HCT116 (cell line): Measurements from ENCODE around the gene TNF.

Experiments
- CTCF ChIP-seq, 3 experiments: fragments of 200-600 bp in 1 of 3; sonication (generic) in 1 of 3; IDR thresholded peaks in 2 of 3; conservative IDR thresholded peaks in 1 of 3; 2 replicates each; pipeline ENCODE4 v1.5.1; 2012 to 2017; ENCODE audit warnings: low read depth in 2 of 3, low read length in 2 of 3, antibody characterized with exemption in 1 of 3, borderline replicate concordance in 1 of 3, control low read depth in 1 of 3, mild to moderate bottlenecking in 1 of 3, mixed read lengths in 1 of 3, mixed run types in 1 of 3, moderate library complexity in 1 of 3; ENCODE audit not compliant: insufficient read depth in 1 of 3
- JUND ChIP-seq: IDR thresholded peaks from 2 replicates; pipeline ENCODE4 v1.6.1; 2012
- POLR2A ChIP-seq: IDR thresholded peaks from 2 replicates; pipeline ENCODE4 v1.7.0; 2011; ENCODE audit warnings: borderline replicate concordance; ENCODE audit not compliant: insufficient read depth, insufficient read length; ENCODE audit errors: extremely low read depth
- POLR2AphosphoS5 ChIP-seq: IDR thresholded peaks from 2 replicates; pipeline ENCODE4 v1.6.1; 2011; ENCODE audit warnings: mild to moderate bottlenecking, low read depth, low read length, moderate library complexity
- RAD21 ChIP-seq: IDR thresholded peaks from 2 replicates; pipeline ENCODE4 v1.6.1; 2012; ENCODE audit warnings: low read depth, mild to moderate bottlenecking
- SP1 ChIP-seq: IDR thresholded peaks from 2 replicates; pipeline ENCODE4 v1.6.1; 2012; ENCODE audit warnings: low read depth
- ZBTB33 ChIP-seq: IDR thresholded peaks from 2 replicates; pipeline ENCODE4 v1.6.1; 2011; ENCODE audit warnings: mild to moderate bottlenecking, low read length, moderate library complexity; ENCODE audit not compliant: insufficient replicate concordance; ENCODE audit errors: extremely low read depth

- no peak for TF ChIP-seq CTCF (IDR thresholded peaks at IDR 0.05 in 2 of 3, conservative IDR thresholded peaks at IDR 0.05 in 1 of 3; ENCODE audit: borderline replicate concordance in 1 of 3, insufficient read depth in 1 of 3, low read depth in 2 of 3, low read length in 2 of 3)
- no peak for TF ChIP-seq SP1
- TF ChIP-seq POLR2AphosphoS5, result no peak
- TF ChIP-seq POLR2A, result no peak
- TF ChIP-seq JUND, result no peak
- TF ChIP-seq ZBTB33, result no peak
- no peak for TF ChIP-seq RAD21
Measured at GRCh38 chr6:31528307-31528777, 47.0 kb upstream of the TNF start.
